SIG-M5 treated with dmso at 0.1 percent for 504 hours (cell line): ENCODE results near the gene SNX33.
"Not testable (repeated sequence)": the region's sequence is repeated elsewhere in the genome, so short reads cannot be mapped to it uniquely, and the experiment has no call there.

ENCODE experiments used
- DNase-seq: peaks from one replicate; lab custom pipeline; 2025; ENCODE audit not compliant: unreplicated experiment; lab: John Stamatoyannopoulos, UW

The SNX33 gene

DNA sequence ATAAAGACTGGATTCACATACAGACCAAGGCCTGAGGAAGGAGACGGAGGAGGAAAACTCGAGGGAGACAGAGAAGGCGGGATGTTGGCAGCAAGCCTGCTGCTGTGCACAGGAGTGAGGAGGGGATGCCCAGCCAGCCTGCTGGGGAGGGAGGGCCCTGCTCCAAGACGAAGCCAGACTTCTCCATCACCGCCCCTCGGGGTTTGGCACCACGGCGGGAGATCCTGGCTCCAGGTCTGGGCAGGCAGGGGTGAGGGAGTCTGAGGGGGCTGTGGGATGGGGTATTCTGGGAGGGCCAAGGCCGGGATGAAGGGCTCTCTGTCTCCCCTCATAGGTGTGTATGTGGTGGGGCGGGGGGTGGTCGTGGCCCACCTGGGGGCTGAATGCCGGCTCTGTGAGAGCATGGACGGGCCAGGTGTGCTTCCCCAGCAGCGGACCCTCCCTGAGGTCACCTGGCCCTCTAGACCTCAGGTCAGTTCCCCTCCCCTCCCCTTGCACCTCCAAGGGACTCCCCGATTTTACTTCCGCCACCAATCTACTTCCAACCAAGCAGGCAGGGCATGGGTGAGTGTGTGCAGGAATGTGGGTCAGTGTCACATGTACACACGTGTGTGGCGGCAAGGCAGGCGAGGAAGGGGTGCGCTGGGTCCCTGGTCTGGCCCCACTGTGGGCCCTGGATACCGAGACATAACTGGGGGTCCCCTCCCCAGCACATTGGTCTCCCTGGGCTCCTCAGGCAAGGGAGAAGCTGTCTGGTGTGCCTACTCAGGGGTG is 50.4 kb downstream of the SNX33 start:
- DNase-seq, result not testable (repeated sequence)

DNA sequence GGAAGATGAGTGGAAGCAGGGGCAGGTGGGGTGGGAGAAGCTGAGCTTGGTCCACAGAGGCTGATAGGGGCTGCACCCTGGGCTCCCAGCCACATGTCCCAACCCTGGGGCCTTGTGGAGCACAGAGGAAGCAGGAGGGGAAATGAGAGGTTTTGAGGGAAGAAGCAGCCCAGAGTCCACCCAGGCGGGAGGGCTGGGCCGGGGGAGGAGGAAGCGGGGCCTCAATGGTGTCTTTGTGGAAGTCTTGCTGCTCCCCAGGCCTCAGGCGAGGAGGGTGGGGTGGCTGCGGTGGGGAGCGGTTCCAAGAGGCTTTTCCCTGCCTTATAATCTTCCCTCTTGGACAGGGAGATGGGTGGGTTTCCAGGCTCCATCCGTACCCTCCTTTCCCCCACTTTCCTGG is 51.8 kb downstream of the SNX33 start:
- peak; percentile 41 for DNase-seq

DNA sequence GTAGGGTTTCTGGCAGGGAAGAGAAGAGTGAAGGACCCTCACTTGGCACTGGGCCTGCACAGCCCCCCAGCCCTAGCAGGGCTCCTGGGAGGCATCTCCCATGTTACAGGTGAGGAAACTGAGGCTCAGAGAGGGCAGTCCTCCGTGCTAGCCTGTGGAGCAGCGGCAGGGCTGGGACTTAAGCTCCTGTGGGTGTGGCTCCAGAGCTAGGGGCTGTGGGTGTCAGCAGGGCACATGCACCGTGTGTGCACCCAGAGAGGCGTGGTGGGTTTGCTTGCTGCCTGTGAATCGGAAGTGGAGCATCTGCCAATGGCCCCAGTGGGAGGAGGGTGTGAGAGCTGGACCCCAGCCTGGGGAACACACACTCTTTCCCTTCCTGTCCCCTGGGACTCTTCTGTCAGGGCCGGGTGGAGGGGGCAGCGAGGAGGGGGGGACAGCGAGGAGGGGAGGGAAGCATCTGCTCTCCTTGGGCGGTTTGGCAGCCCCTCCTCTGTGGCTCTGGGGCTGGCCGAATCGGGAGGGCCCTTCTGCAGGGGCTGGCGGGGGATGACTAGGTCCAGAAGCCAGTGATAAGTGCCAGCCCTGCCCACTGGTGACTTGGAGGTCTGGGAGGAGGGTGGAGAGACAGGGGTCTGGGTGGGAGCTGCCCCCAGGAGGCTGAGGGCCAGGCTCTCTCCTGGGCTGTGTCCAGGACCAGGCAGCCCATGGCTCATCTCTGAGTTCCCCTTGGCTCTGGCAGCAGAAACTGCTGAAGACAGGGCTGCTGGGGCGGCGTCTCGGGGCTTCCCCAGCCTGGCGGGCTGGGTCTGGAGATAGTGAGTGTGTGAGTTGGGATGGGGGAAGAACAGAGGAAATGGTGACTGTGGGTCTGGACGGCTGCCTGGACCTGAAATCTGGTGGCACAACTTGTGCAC is 52.5 kb downstream of the SNX33 start:
- DNase-seq, result not testable (repeated sequence)

DNA sequence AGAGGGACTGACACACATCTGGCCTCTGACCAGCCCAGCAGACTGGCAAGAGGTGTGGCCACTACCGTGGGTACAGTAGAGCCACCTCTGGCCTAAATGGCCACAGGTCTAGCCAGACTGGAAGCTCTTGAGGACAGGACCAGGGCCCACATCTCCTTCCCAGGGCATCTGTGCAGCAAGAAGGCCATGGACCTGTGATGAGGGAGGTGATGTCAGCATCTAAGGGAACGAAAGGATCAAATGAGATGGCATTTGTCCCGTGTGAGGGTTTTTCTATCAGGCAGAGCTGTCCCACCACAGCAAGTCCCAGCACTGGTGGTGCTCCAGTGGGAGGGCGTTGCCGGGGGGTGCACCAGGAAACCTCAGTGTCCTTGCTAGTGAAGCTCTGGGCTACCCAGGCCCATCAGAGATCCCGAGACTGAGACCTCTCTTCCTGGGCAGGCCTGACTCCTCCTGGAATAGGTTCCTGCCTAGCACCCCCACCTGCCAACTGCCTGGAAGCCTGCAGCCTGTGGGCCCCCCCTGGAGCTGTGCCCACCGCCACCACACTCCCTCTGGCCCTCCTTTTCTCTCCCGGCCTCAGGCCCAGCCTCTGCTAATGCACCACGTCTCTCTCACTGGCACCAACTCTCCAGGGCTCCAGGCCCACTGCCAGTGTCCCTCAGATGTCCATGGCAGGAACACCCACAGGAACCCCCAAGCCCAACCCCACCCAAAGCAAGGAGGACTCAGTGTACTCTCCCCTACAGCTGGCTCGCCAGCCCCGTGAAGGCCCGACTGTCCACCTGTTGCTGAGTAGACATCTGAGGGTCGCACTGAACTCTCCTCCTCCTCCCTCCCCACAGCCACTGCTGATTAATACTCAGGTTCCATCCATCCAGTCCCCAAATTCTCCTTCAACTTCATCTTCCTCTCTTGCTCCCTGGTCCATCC is 53.6 kb downstream of the SNX33 start:
- not testable (repeated sequence) for DNase-seq

DNA sequence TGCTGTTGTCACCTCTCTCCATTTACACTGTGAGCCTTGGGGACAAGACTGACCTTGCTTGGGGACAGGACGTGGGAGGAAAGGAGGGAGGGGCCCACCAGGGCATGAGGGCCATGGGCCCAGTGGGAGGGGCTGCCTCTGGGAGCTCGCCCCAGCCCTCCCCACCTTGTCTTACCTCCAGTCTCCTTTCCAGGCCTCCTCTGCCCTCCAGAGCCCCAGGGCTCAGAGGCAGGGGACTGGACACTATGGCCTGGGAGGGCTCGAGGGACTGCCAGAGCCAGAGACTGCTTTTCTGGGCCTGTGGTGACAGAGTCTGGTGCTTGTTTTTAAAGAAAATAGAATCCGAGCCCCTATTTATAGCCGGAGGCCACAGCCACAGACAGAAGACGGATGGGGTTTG is 54.7 kb downstream of the SNX33 start:
- DNase-seq, result no peak

DNA sequence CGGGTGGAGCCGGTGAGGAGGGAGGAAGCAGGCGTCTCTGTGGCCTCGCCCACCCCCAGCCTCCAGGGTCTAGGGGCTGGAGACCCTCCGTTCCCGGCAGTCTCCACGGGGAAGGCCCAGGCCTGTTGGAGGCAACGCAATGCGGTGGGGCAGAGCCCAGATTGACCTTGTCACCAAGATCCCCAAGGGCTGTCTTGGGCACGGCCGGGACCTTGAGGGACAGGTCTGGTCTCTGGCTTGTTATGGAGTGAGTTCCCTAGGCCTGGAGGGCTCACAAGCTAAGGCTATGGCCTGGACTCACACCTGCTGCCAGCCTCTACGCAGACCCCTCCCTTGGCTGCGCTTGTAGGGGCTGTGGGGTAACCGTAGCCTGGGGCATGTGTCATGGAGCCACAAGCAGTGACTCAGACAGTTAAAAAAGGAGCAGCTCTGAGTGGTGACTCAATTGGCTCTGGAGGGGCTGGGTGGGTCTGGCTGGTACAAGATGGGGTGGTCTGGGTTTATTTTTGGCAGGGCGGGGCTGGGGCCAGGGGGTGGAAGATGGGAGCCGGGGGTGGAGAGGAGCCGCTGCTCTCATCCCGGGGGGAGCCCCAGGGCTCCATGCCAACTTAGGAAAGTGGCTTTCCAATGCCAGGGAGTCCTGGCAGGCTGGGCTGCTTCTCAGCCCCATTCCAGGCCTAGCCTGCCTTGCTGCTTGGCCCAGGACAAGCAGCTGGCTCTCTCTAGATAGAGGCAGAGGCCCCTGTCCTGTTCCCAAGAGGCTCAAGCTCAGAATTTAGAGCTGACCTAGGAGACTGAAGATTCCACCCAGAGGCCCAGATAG is 55.9 kb downstream of the SNX33 start:
- DNase-seq, result not testable (repeated sequence)

DNA sequence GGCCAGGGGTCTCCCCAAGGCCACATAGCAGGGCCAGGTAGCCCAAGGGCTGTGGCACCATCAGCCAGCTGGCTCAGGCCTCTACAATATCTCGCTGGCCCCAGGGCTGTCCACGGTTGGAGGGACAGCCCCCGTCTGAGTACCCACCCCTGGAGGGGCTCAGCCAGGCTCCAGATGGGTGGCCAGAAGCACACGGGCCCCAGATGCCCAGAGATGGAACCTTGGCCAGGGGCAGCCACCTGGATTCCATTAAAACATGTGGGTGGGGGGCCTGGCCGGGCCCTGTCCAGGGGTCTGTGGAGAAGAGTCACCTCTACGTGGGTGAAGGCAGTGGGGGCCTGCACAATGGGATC is 56.5 kb downstream of the SNX33 start:
- DNase-seq, result no peak

DNA sequence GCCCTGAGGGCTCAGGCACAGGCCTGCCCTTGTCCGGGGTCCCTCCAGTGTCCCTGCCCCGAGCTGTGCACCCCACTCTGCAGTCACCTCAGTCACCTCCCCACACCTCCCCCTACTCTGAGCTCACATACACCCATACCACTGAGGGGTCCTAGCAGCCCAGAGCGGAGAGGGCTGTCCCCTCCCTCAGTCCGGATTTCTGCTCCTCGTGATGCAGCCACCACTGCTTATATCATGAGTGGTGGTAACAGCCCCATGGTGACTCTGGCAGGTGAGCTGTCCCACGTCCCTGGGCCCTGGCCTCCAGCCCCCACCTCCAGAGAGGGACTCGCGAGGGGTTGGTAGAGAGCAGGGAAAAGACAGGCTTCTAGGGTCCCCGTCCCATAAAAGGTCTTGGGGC is 56.9 kb downstream of the SNX33 start:
- no peak for DNase-seq

DNA sequence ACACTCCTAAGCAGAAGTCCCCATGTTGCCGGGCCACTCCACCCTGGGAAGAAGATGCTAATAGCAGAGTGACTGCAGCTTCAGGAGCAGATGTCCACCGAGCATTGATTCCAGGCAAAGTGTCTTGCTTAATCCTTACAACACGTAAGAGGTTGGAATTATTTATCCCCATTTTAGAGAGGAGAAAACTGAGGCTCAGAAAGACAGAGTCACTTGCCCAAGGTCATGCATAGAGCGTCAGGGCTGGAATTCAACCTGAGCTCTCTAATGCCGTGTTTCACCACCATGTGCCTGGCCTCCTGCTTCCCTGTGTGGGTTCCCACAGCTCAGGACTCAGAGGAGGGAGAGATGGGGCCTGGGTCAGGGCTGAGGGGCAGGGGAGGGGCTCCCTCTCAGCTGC is 57.7 kb downstream of the SNX33 start:
- not testable (repeated sequence) for DNase-seq

DNA sequence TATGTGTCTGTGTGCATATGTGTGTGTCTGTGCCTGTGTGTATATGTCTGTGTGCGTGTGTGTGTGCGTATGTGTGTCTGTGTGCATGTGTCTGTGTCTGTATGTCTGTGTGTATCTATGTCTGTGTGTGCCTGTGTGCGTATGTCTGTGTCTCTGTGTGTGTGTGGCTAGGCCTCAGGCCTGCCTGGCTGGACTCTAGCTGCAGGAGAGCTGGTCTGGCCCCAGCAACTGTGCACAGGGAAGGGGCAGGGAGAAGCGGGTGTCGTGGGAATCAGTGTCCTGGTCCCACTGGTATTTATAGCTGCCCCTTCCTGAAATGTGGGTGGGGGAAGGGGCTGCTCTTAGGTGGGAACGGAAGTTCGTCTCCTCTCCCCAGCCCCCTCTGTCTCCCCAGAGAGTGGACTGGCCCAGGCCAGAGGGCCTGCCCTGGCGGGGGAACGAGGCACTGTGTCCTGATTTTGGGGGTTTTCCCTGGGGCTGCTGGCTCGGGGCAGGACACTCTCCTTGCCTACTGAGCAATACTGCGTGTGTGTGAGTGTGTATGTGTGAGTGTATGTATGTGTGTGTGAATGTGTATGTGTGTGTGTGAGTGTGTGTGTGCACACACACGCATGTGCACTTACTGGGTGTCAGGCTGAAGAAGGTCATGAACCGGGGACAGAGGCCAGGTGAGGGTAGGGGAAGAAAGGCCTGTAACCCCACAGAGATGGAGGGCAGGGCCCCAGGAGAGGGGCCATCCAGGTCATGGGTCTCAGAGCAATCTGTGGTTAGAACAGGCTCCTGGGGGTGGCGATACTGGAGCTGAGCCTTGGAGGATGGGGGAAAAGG is 58.4 kb downstream of the SNX33 start:
- no peak for DNase-seq

DNA sequence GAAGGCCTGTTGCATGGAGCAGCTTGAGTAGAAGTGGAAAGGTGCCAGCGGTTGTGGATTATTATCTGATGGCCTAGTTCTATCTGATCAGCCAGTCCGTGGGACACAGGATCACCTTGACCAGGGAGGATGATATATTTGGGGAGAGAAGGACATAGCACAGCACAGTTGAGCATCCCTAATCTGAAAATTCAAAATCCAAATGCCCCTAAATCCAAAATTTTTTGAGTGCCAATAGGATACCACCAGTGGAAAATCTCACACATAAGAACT is 58.9 kb downstream of the SNX33 start:
- no peak for DNase-seq

DNA sequence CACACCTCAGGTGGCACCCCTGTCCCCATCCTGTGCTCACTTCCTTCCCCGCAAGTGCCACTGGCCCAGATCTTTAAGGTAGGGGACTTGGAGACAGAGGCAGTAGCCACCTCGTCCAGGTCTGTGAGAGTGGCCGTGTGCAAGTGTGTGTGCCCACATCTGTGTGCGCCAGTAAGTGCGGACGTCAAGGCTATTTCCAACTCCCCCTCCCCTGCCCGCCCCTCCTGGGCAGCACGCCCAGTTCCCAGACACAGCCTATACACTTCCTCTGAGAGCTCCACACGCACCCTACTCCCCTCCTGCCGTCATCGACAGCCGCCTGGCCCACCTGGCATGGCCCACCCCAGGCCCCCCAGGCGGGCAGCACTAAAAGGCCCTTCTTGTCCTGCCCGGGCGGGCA is 61.7 kb downstream of the SNX33 start:
- DNase-seq, result not testable (repeated sequence)

DNA sequence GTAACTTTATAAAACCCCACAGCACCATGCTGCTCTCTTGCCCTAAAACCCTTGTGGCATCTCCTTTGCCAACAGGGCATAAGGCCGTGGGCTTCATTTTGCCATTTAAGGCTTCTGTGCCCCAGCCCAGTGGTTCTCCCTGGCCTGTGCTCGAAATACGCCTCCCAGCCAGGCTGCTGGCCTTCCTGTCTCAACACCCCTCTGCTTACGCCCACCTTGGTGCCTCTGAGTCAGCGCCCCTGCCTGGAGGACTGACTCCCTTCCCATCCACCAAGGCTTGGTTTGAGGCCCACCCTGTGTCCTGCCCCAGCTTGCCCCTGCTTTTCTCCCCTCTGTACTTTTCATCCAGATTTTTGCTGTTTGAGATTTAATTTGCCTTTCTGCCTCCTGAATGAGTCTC is 63.2 kb downstream of the SNX33 start:
- DNase-seq, result not testable (repeated sequence)

DNA sequence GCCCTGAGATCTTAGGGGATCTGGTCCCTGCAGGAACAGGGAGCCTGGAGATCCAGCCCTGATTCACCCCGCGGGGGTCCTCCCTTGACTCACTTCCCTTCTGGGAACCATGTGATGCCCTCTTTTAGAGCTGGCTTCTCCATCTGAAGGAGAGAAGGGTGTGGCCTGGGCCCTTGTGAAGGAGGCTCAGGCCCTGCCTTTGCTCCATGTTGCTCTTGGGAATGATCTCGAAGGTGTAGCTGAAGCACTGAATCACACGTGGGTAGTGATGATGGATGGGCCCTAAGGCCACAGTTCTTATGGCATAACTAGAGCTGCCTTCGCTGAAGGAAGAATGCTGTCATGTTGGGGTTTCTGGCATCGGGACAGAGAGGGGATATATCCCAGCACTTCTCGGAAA is 63.8 kb downstream of the SNX33 start:
- DNase-seq, result not testable (repeated sequence)
